ENCODE measurements around the gene TIMM13. TPM values are rescaled to one million over a fixed set of nuclear protein-coding genes. Genes with fewer than 3 reads are reported as not detected.

The TIMM13 gene
- total and polyA plus RNA-seq, 12 donors: 54.2 to 116 (median 68.6) TPM

Small RNA genes lying within 50 kb of the gene (microRNA-seq; reads per million reads assigned to microRNA genes)
- 0 reads per million in 2 donors for gene MIR7108

Other genes with a start within 250 kb of the TIMM13 start
- gene PLEKHJ1, start 191.3 kb downstream of the TIMM13 start, total RNA-seq: 10 to 100 TPM; 40.0 to 76.5 (median 45.0) TPM
- 100 to 1,000 TPM in 1 of 2 donors, 10 to 100 TPM in 1; 83.6 to 103 TPM for gene PLEKHJ1, start 191.3 kb downstream of the TIMM13 start, polyA plus RNA-seq
- gene SF3A2, start 190.8 kb downstream of the TIMM13 start, total RNA-seq: 10 to 100 TPM; 24.6 to 45.2 (median 30.4) TPM
- gene SF3A2, start 190.8 kb downstream of the TIMM13 start, polyA plus RNA-seq: 10 to 100 TPM; 25.8 to 47.3 TPM
- gene AMH, start 178.3 kb downstream of the TIMM13 start, total RNA-seq: under 1 TPM; 0.15 to 0.70 (median 0.41) TPM
- 1 to 10 TPM in 1 of 2 donors, under 1 TPM in 1; 0.30 to 1.0 TPM for gene AMH, start 178.3 kb downstream of the TIMM13 start, polyA plus RNA-seq
- gene JSRP1, start 171.2 kb downstream of the TIMM13 start, total RNA-seq: under 1 TPM in 3 of 10 donors, not detected in 7; 0.31 to 0.72 (median 0.45) TPM
- under 1 TPM in 1 of 2 donors, not detected in 1; 0.29 TPM for gene JSRP1, start 171.2 kb downstream of the TIMM13 start, polyA plus RNA-seq
- 1 to 10 TPM in 1 of 10 donors, under 1 TPM in 9; 0.11 to 1.1 (median 0.22) TPM for gene PEAK3, start 145.4 kb downstream of the TIMM13 start, total RNA-seq
- under 1 TPM; 0.13 to 0.22 TPM for gene PEAK3, start 145.4 kb downstream of the TIMM13 start, polyA plus RNA-seq
- gene LINGO3, start 119.4 kb downstream of the TIMM13 start, total RNA-seq: not detected
- not detected for gene LINGO3, start 119.4 kb downstream of the TIMM13 start, polyA plus RNA-seq
- gene LSM7, start 99.0 kb downstream of the TIMM13 start, total RNA-seq: 10 to 100 TPM; 29.0 to 48.6 (median 35.2) TPM
- 100 to 1,000 TPM; 209 to 277 TPM for gene LSM7, start 99.0 kb downstream of the TIMM13 start, polyA plus RNA-seq
- gene SPPL2B, start 98.9 kb downstream of the TIMM13 start, total RNA-seq: 10 to 100 TPM; 18.7 to 34.1 (median 21.2) TPM
- gene SPPL2B, start 98.9 kb downstream of the TIMM13 start, polyA plus RNA-seq: 10 to 100 TPM; 17.8 to 69.7 TPM
- gene TMPRSS9, start 67.3 kb downstream of the TIMM13 start, total RNA-seq: not detected
- gene TMPRSS9, start 67.3 kb downstream of the TIMM13 start, polyA plus RNA-seq: under 1 TPM in 1 of 2 donors, not detected in 1; 0.01 TPM
- 10 to 100 TPM in 6 of 10 donors, 1 to 10 TPM in 4; 7.5 to 21.2 (median 10.1) TPM for gene LMNB2, start 29.4 kb upstream of the TIMM13 start, total RNA-seq
- 10 to 100 TPM in 1 of 2 donors, 1 to 10 TPM in 1; 9.1 to 18.8 TPM for gene LMNB2, start 29.4 kb upstream of the TIMM13 start, polyA plus RNA-seq
- gene GADD45B, start 48.5 kb upstream of the TIMM13 start, total RNA-seq: 100 to 1,000 TPM in 2 of 10 donors, 10 to 100 TPM in 8; 19.6 to 297 (median 31.3) TPM
- 10 to 100 TPM; 81.4 to 95.2 TPM for gene GADD45B, start 48.5 kb upstream of the TIMM13 start, polyA plus RNA-seq

All from heart right ventricle (tissue), 12 donors.